Activated CD4-positive, alpha-beta T cell treated with anti-CD3 and anti-CD28 coated beads, Interleukin-2, amount 50 U/mL, for 16 hours (primary cell): Measurements from ENCODE around the gene TAF11L12.
"Not testable (repeated sequence)": the region's sequence is repeated elsewhere in the genome, so short reads cannot be mapped to it uniquely, and the experiment has no call there.

Experiments
- DNase-seq: peaks from one replicate; pipeline ENCODE4 v3.0.0-alpha.2; 2020

TAF11L12 gene

DNA sequence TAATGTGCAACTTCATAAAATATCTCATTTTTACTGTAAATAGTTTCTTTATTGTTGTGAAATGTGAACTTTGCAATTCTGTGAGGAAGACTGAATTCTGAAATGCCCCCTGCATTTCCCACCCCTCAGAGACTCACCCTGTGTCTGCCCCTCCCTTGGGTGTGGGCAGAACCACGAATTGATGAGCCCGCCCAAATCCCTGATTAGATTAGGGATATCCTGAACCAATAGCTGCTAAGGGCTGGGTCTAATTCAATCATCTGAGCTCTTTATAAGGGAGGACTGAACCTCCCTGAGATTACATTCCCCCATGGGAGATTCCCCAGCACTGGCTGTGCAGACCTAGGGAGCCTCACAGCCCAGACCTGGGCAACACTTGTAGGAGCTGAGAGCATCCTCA, at the start of gene TAF11L12:
TAF11L12 (plus strand) TSS at position 301 of the 400 bp plus-strand sequence.
- not testable (repeated sequence) for DNase-seq

DNA sequence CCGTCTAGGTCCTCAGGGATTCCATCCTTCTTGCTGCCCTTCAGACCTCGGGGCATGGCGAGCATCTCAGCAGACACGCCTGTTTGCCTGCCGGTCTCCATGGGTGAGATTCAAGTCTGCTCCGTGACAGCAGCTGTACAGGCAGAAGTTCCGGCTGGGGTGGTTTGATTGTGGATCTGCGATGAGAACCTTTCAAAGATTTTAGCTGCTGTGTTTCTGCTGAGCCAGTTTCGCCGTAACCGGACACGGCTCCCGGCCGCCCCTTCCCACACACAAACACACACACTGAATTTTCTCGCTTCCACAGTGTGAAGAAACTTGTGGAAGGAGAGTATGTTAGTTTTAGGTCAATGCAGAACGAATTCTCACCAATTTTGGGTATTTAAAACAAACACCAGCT, 24.5 kb upstream of the TAF11L12 start, which contains the start of gene TAF11L7:
TAF11L7 (minus strand) TSS at position 101 of the 400 bp plus-strand sequence.
- not testable (repeated sequence) for DNase-seq

GRCh38 chr5:17590860-17591259, 19.3 kb upstream of the TAF11L12 start, which contains the start of gene TAF11L8:
Gene TAF11L8 (minus strand): TSS chr5:17590960.
- DNase-seq, result not testable (repeated sequence)

DNA sequence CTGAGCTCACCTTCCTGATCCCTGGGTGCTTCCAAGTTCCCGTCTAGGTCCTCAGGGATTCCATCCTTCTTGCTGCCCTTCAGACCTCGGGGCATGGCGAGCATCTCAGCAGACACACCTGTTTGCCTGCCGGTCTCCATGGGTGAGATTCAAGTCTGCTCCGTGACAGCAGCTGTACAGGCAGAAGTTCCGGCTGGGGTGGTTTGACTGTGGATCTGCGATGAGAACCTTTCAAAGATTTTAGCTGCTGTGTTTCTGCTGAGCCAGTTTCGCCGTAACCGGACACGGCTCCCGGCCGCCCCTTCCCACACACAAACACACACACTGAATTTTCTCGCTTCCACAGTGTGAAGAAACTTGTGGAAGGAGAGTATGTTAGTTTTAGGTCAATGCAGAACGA, 15.9 kb upstream of the TAF11L12 start, which contains the start of gene TAF11L9:
TAF11L9 (minus strand) TSS at position 140 of the 400 bp plus-strand sequence.
- DNase-seq, result not testable (repeated sequence)

DNA sequence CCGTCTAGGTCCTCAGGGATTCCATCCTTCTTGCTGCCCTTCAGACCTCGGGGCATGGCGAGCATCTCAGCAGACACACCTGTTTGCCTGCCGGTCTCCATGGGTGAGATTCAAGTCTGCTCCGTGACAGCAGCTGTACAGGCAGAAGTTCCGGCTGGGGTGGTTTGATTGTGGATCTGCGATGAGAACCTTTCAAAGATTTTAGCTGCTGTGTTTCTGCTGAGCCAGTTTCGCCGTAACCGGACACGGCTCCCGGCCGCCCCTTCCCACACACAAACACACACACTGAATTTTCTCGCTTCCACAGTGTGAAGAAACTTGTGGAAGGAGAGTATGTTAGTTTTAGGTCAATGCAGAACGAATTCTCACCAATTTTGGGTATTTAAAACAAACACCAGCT, 12.5 kb upstream of the TAF11L12 start, which contains the start of gene TAF11L10:
TAF11L10 (minus strand) TSS at position 101 of the 400 bp plus-strand sequence.
- not testable (repeated sequence) for DNase-seq

GRCh38 chr5:17603880-17604279, 6.3 kb upstream of the TAF11L12 start, which contains the start of gene TAF11L11:
Gene TAF11L11 (plus strand): TSS chr5:17604183.
- not testable (repeated sequence) for DNase-seq

GRCh38 chr5:17604951-17605350, 5.2 kb upstream of the TAF11L12 start:
- no peak for DNase-seq

DNA sequence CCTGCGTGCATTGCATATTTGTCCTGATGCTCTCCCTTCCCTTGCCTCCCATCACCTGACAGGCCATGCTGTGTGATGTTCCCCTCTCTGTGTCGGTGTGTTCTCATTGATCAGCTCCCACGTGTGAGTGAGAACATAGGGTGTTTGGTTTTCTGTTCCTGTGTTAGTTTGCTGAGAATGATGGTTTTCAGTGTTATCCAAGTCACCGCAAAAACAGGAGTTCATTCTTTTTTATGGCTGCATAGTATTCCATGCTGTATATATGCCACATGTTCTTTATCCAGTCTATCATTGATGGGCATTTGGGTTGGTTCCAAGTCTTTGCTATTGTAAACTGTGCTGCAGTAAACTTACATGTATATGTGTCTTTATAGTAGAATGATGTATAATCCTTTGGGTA, 2.7 kb upstream of the TAF11L12 start:
- DNase-seq, result not testable (repeated sequence)

GRCh38 chr5:17614872-17615605, 4.8 kb downstream of the TAF11L12 start:
- DNase-seq, result no peak

GRCh38 chr5:17619354-17619753, 9.2 kb downstream of the TAF11L12 start:
- DNase-seq, result no peak

- DNase-seq, result no peak
These were observed 10.4 kb downstream of the TAF11L12 start for GRCh38 chr5:17620627-17621026.

DNA sequence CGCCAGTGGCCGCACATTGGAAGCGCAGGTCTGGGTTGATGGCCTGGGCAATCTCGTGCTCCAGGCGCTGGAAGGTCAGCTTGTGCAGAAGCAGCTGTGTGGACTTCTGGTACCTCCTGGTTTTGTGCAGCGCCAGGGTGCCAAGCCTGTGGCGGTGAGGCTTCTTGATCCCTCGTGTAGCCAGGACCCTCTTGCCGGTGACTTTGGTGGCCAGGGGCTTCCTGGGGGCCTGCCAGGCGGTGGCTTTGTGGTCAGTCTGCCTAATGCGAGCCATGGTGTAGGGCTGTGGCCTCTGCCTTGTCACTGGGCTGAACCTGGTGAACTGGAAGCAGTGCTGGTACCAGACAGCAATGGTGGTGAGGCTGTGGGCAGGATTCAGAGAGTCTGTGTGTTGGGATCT, 15.5 kb downstream of the TAF11L12 start:
- no peak for DNase-seq

DNA sequence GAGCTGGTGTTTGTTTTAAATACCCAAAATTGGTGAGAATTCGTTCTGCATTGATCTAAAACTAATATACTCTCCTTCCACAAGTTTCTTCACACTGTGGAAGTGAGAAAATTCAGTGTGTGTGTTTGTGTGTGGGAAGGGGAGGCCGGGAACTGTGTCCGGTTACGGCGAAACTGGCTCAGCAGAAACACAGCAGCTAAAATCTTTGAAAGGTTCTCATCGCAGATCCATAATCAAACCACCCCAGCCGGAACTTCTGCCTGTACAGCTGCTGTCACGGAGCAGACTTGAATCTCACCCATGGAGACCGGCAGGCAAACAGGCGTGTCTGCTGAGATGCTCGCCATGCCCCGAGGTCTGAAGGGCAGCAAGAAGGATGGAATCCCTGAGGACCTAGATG, 21.6 kb downstream of the TAF11L12 start, which contains the start of gene TAF11L13:
TAF11L13 (plus strand) TSS at position 301 of the 400 bp plus-strand sequence.
- not testable (repeated sequence) for DNase-seq

GRCh38 chr5:17634160-17634559, 24.0 kb downstream of the TAF11L12 start, which contains the start of gene TAF11L14:
Gene TAF11L14 (plus strand): TSS chr5:17634460.
- no peak for DNase-seq

- DNase-seq, result not testable (repeated sequence)
These were observed 39.0 kb downstream of the TAF11L12 start for GRCh38 chr5:17649232-17649631.

- DNase-seq, result not testable (repeated sequence)
These were observed 45.1 kb downstream of the TAF11L12 start for GRCh38 chr5:17655201-17655759.

GRCh38 chr5:17655921-17656320, 45.7 kb downstream of the TAF11L12 start:
- no peak for DNase-seq
